Fibroblast of peridontal ligament (primary cell): ENCODE results near the gene ADAMTS3.
A peak's percentile ranks its signal among the peaks of the same experiment; 100 is the strongest.

Experiments used
- DNase-seq: peaks from one replicate; pipeline ENCODE4 v3.0.0-alpha.2; 2010; ENCODE audit errors: extremely low read depth

ADAMTS3 gene

DNA sequence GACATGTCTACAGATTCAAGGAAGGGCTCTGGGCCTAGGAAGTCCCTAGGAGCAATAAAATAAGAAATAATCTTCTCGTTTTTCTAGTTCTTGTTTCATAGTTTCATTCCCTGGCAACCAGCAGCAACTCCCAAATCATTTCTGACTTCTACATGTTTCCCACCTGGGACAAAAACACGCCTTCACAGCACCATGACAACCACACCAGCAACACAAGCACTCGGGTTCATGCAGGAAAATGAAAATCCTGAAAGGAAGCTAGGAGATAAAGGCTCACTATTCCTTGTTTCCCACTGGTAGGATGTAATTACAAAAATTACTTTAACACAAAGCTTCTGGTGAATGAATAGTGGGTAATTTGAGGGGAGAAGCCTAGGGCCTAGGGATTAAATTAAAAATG lies 158.9 kb downstream of the ADAMTS3 start:
- DNase-seq: no peak

GRCh38 chr4:72408568-72408967 lies 160.5 kb downstream of the ADAMTS3 start:
- no peak for DNase-seq

- DNase-seq: no peak
These were observed 163.6 kb downstream of the ADAMTS3 start for GRCh38 chr4:72405417-72405816.

GRCh38 chr4:72397314-72397713 lies 171.7 kb downstream of the ADAMTS3 start:
- DNase-seq: no peak

- no peak for DNase-seq
These were observed 174.9 kb downstream of the ADAMTS3 start for GRCh38 chr4:72394012-72394663.

- no peak for DNase-seq
These were observed 177.7 kb downstream of the ADAMTS3 start for GRCh38 chr4:72391281-72391680.

- peak; percentile 53 for DNase-seq
These were observed 178.6 kb downstream of the ADAMTS3 start for GRCh38 chr4:72390409-72390808.

DNA sequence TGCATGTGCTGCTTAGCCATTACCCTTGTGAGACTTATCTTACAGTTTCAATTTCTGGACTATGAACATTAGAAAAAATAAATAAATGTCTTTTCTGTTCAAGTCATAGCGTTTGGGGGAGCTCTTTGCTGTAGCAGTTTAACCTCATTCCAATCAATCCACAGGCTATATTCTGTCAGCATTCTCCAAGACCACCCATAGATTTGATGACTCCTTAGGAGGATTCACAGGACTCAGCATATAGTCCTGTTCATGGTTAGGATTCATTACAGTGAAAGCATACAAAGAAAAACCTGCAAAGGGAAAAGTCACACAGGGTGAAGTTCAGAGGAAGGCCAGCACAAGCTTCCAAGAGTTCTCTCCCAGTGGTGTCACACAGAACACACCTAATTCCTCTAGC lies 180.5 kb downstream of the ADAMTS3 start:
- DNase-seq: no peak

DNA sequence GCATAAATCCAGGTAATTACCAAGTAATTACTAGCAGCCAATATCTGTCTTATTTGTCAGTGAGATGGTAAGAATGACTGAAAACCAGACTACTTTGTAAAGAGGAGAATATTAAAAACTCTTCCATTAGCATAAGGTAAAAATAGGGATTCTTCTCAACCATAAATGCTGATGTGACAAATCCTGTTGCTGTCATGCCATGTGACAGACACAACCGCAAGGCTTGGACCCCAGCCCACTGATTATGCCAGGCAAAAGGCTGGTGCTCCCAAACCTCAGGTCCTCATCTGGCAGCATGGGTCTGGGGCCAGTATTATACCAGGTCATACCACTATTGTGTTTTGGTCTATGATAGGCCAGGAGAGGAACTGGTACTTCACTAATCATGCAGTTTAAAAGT lies 181.1 kb downstream of the ADAMTS3 start:
- DNase-seq: no peak

DNA sequence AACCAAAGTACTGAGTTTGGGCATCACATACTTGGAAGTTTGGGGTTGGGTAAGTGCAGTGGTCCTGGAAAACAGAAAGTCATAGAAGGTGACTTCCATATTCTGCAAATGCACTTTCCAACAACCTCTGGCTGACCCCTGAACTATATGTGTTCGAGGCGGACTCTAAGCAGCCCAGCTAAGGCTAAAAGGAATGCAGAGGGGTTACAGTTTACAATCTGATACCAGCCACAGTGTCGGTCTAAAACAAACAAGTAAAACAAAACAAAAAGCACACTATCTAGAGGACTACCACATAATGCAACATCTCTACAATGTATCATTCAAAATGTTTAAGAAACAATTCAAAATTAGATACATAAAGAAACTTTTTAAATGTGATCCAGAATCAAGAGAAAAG lies 185.6 kb downstream of the ADAMTS3 start:
- no peak for DNase-seq

GRCh38 chr4:72378901-72379300 lies 190.1 kb downstream of the ADAMTS3 start:
- DNase-seq: no peak

GRCh38 chr4:72377491-72378194 lies 191.4 kb downstream of the ADAMTS3 start:
- peak; percentile 64 for DNase-seq

DNA sequence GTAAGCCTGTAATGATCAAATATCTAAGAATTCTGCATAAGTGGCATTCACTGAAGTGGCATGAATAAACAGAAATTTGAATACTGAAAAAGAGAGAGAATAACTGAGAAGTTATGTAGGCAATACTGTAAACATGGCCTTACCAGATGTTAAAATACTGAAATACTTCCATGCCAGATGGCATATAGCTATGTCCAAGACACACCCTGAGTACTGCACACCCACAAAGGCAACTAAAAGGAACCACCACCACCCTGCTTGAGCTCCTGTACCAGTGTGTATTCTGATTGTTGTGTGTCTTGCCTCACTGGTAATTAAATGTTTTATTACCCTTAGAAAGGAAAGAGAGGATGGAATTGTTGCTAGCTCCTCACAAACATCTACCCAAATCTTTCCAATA lies 192.1 kb downstream of the ADAMTS3 start:
- peak; percentile 54 for DNase-seq

DNA sequence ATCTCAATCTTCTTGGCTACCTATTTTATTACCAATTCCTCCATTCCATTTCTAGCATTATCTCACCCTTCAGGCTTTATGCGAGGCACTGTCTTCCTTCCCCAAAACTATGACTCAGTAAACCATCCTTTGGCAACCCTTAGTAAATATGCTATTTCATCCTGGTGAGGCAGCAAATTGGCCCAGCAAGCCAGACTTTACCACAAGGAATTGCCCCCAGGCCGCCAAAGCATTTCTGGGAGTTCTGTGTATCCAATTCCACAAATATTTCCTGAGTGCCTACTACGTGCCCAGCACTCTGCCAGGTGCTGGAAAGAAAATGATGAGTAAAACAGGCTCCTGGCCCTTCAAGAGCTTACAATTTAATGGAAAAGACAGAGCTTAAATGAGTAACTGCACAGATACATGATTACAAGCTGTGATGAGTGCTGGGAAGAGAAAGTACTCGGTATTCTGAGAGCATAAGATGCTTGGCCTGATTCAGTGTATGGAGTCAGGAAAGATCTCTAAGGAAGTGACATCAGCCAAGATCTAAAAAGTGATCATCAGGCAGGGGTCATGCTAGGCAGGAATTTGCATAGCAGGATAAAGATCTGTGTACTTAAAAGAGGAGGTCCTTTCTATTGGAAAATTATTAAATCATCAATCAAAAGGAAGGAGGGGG lies 193.8 kb downstream of the ADAMTS3 start:
- DNase-seq: peak; percentile 80

- peak; percentile 26 for DNase-seq
These were observed 194.9 kb downstream of the ADAMTS3 start for GRCh38 chr4:72374159-72374558.

- peak; percentile 72 for DNase-seq
These were observed 202.4 kb downstream of the ADAMTS3 start for GRCh38 chr4:72366601-72367000.

- no peak for DNase-seq
These were observed 203.0 kb downstream of the ADAMTS3 start for GRCh38 chr4:72365981-72366380.

DNA sequence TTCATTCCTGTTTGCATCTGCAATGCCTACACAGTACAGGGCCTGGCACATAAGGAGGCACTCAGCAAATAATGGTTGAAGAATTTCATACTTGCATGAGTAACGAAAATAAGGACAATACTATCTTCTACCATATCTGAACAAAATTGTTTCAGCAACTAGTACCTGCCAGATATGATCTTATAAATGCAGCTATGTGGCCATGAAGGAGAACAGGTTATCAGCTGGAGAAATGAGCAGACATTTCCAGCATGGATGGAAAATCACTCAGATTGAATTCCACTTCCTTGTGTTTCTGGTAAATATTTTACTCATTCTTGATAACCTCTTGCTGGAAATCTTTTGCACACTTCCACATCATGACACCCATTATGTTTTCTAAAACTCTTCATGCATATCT lies 204.0 kb downstream of the ADAMTS3 start:
- no peak for DNase-seq

DNA sequence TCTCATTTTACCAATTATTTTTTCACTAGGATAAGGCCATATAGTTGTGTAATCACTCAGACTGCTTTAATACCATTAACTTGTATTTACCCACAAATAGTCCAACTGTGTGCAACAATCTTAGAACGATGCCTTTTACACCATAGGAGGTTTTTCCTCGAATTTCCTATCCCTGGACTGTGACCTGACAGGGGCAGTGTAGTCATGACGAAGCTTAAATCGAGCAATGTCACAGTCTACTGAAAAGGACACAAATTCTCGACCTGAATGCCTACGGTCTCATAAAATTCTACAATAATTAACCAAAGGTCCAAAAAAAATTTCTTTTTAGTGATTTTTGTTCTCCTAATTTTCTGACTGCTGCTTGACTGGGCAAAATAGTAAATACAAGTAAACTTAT lies 208.9 kb downstream of the ADAMTS3 start:
- no peak for DNase-seq

DNA sequence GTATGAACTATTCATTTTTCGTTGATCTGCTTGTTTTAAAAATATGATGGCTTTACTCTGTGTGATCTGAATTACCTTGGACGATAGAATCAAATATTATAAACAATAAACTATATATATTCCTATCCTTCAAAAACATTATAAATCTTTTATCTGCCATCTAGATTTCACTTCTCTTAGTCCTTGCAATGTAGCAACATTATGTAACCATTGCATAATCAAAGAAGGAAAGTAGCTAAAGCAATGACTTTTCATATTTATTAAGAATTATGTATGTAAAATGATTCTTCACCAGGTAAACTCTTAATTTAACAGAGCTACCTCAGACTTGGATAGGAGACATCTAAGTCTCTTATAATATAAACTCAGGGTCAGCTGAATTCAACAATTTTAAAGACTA lies 210.5 kb downstream of the ADAMTS3 start:
- DNase-seq: no peak

DNA sequence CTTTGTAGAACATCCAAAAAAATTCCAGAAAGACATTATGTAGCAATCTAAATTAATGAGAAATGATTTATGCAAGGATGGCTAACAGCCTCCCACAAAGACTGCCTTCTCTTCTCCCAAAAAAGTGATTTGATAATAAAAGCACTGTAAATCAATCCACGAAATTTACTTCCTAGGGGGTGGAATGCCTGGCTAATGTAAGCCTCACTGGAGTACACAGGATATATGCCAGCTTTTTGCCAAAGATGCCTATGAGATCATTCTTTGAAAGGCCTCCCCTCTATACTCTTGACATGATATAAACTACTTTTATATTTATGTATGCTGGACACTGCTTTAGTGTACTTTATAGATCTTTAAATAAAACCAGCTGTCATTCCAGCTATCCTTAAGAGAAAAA lies 211.1 kb downstream of the ADAMTS3 start:
- DNase-seq: no peak

- peak; percentile 29 for DNase-seq
These were observed 216.3 kb downstream of the ADAMTS3 start for GRCh38 chr4:72352711-72353110.

DNA sequence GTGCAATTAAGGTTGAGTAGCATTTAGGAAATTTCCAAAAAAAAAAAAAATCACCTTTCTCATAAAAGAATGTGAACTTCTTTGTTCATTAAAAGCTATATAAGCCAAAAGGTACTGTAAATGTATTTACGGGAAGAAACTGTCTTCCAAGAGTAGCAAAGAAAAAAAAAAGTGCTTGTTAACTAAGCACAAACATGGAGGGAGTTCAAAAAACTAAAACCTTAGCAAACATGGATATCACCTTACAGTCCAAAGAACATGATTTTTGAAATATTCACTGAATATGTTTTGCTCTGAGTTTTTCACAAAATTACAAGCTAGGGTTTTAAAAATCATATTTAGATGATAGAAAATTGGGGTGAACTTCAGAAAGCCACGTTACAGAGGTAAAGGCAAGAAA lies 217.5 kb downstream of the ADAMTS3 start:
- no peak for DNase-seq
